K562 (cell line): Measurements from ENCODE around the gene SAP30L. TPM values are rescaled to one million over a fixed set of nuclear protein-coding genes. Genes with fewer than 3 reads are reported as not detected.

Experiments
- ATAC-seq: fragments of 200-7000 bp; cut with Tn5 transposase; 3 replicates; pipeline ENCODE4 v1.9.1; 2020; ENCODE audit warnings: moderate library complexity
- BruUV-seq: library from RNA; stranded (reverse); fragments of 400-500 nt; replicated peaks from 2 replicates; lab custom pipeline; 2021; lab: Mats Ljungman, UMichigan
- CTCF ChIA-PET: fragments of 300-600 bp; formaldehyde crosslinking; extraction: SDS; loops from one replicate; lab custom pipeline; 2021; ENCODE audit warnings: low intra/inter-chr PET ratio; lab: Yijun Ruan, JAX
- POLR2A ChIA-PET: fragments of 300-600, 350-650 bp; sonication (Branson Sonifier 250); formaldehyde crosslinking; extraction: SDS; loops from one replicate; lab custom pipeline; 2021; ENCODE audit warnings: antibody characterized with exemption, inconsistent platforms; lab: Yijun Ruan, JAX
- DNase-seq, 4 experiments: peaks; one replicate each; pipeline versions ENCODE4 v3.0.0 to v3.0.0-alpha.2; 2011 to 2018; ENCODE audit warnings: low spot score in 3 of 4, mixed read lengths in 3 of 4; ENCODE audit errors: extremely low read depth in 1 of 4
- FAIRE-seq: peaks from 2 replicates; lab custom pipeline; 2011; peaks lifted over from hg19 to GRCh38; lab: Jason Lieb, UNC
- H2AFZ ChIP-seq: 2 replicates; pipeline ENCODE4 v1.6.0; 2011; ENCODE audit warnings: low read depth, low read length, control low read depth, inconsistent platforms
- H3K27ac ChIP-seq: fragments of 200-600 bp; 3 replicates; pipeline ENCODE4 v1.8.0; 2011; ENCODE audit warnings: low read depth, mild to moderate bottlenecking, control low read depth, inconsistent platforms, low read length, moderate library complexity, mixed read lengths; ENCODE audit errors: extremely low read depth
- H3K27me3 ChIP-seq, 2 experiments: fragments of 300-600 bp in 1 of 2; 2 replicates in 1 of 2; 3 replicates in 1 of 2; pipeline versions ENCODE4 v1.6.0 to v1.8.0; 2011; ENCODE audit warnings: inconsistent platforms in 2 of 2, low read length in 2 of 2, mild to moderate bottlenecking in 1 of 2, mixed read lengths in 1 of 2, moderate library complexity in 1 of 2; ENCODE audit not compliant: control insufficient read depth in 2 of 2, insufficient read depth in 2 of 2
- H3K36me3 ChIP-seq: fragments of 300-600 bp; 3 replicates; pipeline ENCODE4 v1.8.0; 2011; ENCODE audit warnings: mild to moderate bottlenecking, low read length, inconsistent platforms; ENCODE audit not compliant: control insufficient read depth, insufficient read depth
- H3K4me1 ChIP-seq, 2 experiments: fragments of 200-600 bp in 1 of 2; replicated peaks in 1 of 2; 2 replicates in 1 of 2; 3 replicates in 1 of 2; pipeline versions ENCODE4 v1.5.1 to v1.8.0; 2011; ENCODE audit warnings: inconsistent platforms in 2 of 2, low read length in 2 of 2, mild to moderate bottlenecking in 1 of 2, mixed read lengths in 1 of 2, moderate library complexity in 1 of 2; ENCODE audit not compliant: control insufficient read depth in 2 of 2, insufficient read depth in 2 of 2
- H3K4me2 ChIP-seq: 2 replicates; pipeline ENCODE4 v1.6.1; 2011; ENCODE audit warnings: low read length, control low read depth, inconsistent platforms, mixed read lengths; ENCODE audit not compliant: insufficient read depth
- H3K4me3 ChIP-seq: fragments of 200-600 bp; sonication (generic), shearing (Covaris generic); 2 replicates; pipeline ENCODE4 v1.5.1; 2016; ENCODE audit warnings: control low read depth, inconsistent platforms
- H3K79me2 ChIP-seq: fragments of 200-600 bp; 3 replicates; pipeline ENCODE4 v1.8.0; 2011; ENCODE audit warnings: low read length, inconsistent platforms; ENCODE audit not compliant: control insufficient read depth, insufficient read depth
- H3K9ac ChIP-seq, 2 experiments: 2 replicates each; pipeline versions ENCODE4 v1.6.0 to v1.6.1; 2011; ENCODE audit warnings: low read depth in 2 of 2, low read length in 2 of 2, control low read depth in 1 of 2, inconsistent platforms in 1 of 2, mild to moderate bottlenecking in 1 of 2, mixed read lengths in 1 of 2; ENCODE audit not compliant: insufficient read depth in 1 of 2
- H3K9me1 ChIP-seq: one replicate; pipeline ENCODE4 v1.6.0; 2011; ENCODE audit warnings: inconsistent platforms, mild to moderate bottlenecking, low read length, moderate library complexity; ENCODE audit not compliant: control insufficient read depth, insufficient read depth
- H3K9me3 ChIP-seq: replicated peaks from 2 replicates; pipeline ENCODE4 v1.5.1; 2011; ENCODE audit warnings: low read depth, low read length, inconsistent platforms; ENCODE audit not compliant: control insufficient read depth, insufficient read depth
- H4K20me1 ChIP-seq: replicated peaks from 2 replicates; pipeline ENCODE4 v1.6.1; 2011; ENCODE audit warnings: low read length, inconsistent platforms, mixed read lengths; ENCODE audit not compliant: control insufficient read depth, insufficient read depth
- E2F5 ChIP-seq: sonication (generic); formaldehyde crosslinking; IDR thresholded peaks from 2 replicates; pipeline ENCODE4 v1.8.0; 2022; ENCODE audit warnings: mild to moderate bottlenecking, missing genetic modification reagents
- GABPB2 ChIP-seq: fragments of 250-450 bp; sonication (Bioruptor Pico); conservative IDR thresholded peaks from 2 replicates; pipeline ENCODE4 v1.5.1; 2021; ENCODE audit warnings: mild to moderate bottlenecking
- NKRF ChIP-seq: fragments of 450-650 bp; IDR thresholded peaks from 2 replicates; pipeline ENCODE4 v1.6.1; 2016; ENCODE audit warnings: borderline replicate concordance
- PHF8 ChIP-seq: fragments of 200-600 bp; sonication (generic); IDR thresholded peaks from 2 replicates; pipeline ENCODE4 v1.6.1; 2012; ENCODE audit warnings: mixed run types, mild to moderate bottlenecking, inconsistent platforms, low read length, moderate library complexity, borderline replicate concordance
- PREB ChIP-seq: sonication (generic); formaldehyde crosslinking; IDR thresholded peaks from 2 replicates; pipeline ENCODE4 v1.8.1; 2023; ENCODE audit warnings: mild to moderate bottlenecking, missing genetic modification reagents
- SAP30 ChIP-seq: fragments of 200-600 bp; sonication (generic); IDR thresholded peaks from 2 replicates; pipeline ENCODE4 v1.6.1; 2012; ENCODE audit warnings: borderline replicate concordance, low read depth, mild to moderate bottlenecking, moderate library complexity, low read length, control low read depth, inconsistent platforms; ENCODE audit not compliant: insufficient read depth, poor library complexity, severe bottlenecking
- SMAD1 ChIP-seq: fragments of 150-350 bp; IDR thresholded peaks from 2 replicates; pipeline ENCODE4 v1.6.1; 2014; ENCODE audit warnings: low read length, low read depth; ENCODE audit not compliant: partially characterized antibody
- SNIP1 ChIP-seq: fragments of 450-650 bp; IDR thresholded peaks from 2 replicates; pipeline ENCODE4 v1.7.1; 2017; ENCODE audit warnings: low read depth, mild to moderate bottlenecking
- WGBS: fragments of 100-300 bp; shearing (Covaris generic); methylation state at CpG from one replicate; pipeline ENCODE4 v1.1.6; 2016; ENCODE audit warnings: low coverage, mixed read lengths; ENCODE audit not compliant: insufficient coverage; ENCODE audit errors: missing lambda C conversion rate; 5-methylcytosine and 5-hydroxymethylcytosine counted together
- in situ Hi-C: fragments of 300-500 bp; cut with MboI; formaldehyde crosslinking; loops from 4 replicates; pipeline ENCODE4 v1.15.0; 2018; ENCODE audit warnings: inconsistent platforms, mixed read lengths
- intact Hi-C: fragments of 100-400 bp; cut with micrococcal nuclease; formaldehyde crosslinking; loops from 2 replicates; pipeline ENCODE4 v1.14.2; 2022
- polyA plus RNA-seq, 8 experiments: library from polyadenylated mRNA; depleted of rRNA in 4 of 8; stranded (reverse) in 5 of 8; unstranded in 3 of 8; fragments of >200 nt; fragmentation: Nextera tagmentation in 2 of 8; fragmentation: Illumina TruSeq in 1 of 8; extraction: Ambion mirVana in 2 of 8; extraction: Trizol in 1 of 8; gene quantifications; 2 replicates each; pipeline versions ENCODE4 v1.2.1 to v1.2.3, GENCODE V29; 2011 to 2014; ENCODE audit warnings: inconsistent platforms in 1 of 8, missing spikeins in 1 of 8
- total RNA-seq, 7 experiments: library from RNA; depleted of rRNA in 6 of 7; stranded (reverse); fragments of >200 nt in 6 of 7; fragmentation: Illumina TruSeq in 2 of 7; extraction: Trizol in 2 of 7; gene quantifications; 2 replicates each; pipeline versions ENCODE4 v1.2.1 to v1.2.3, GENCODE V29; 2011 to 2021; ENCODE audit warnings: low replicate concordance in 1 of 7

SAP30L gene
- total and polyA plus RNA-seq, 9 of the 15 experiments (the other 6 are each of a cell fraction or from before 2014, with no cell fraction given), result 5.1 to 33.6 (median 28.1) TPM

GRCh38 chr5:154437281-154437965 lies 8.4 kb upstream of the SAP30L start:
- Histone ChIP-seq H3K9me3 (no peaks in the 10 kb centered on the region), H3K4me3 (no peak overlapping the region), H3K9me1 (no peaks in the 10 kb centered on the region), H4K20me1 (no peaks in the 10 kb centered on the region), H3K36me3 (peaks cover 61% of the 10 kb centered on the region), H3K79me2 (no peaks in the 10 kb centered on the region), H3K4me1 (no peaks in the 10 kb centered on the region), H2AFZ (no peak overlapping the region), H3K9ac (no peak overlapping the region), H3K4me2 (no peak overlapping the region), H3K27ac (no peak overlapping the region), H3K27me3 (no peaks in the 10 kb centered on the region)
- CTCF ChIA-PET, result interaction anchor here (0.6 kb wide), 1 partner anchor 9 kb away, joined by 4 read pairs; no protein-coding TSS in a partner anchor
- FAIRE-seq, result no peak
- TF ChIP-seq NKRF (no peak), SNIP1 (no peak), PHF8 (no peak), E2F5 (CRISPR knock-in tag) (no peak), GABPB2 (CRISPR knock-in tag) (no peak), SAP30 (no peak), PREB (CRISPR knock-in tag) (no peak), SMAD1 (no peak)
- in situ Hi-C loops, result no loop called here
- intact Hi-C loops, result no loop called here
- POLR2A ChIA-PET, result no interaction called here
- ATAC-seq, result no peak
- WGBS, result 91% methylated on average over 5 of the region's 5 CpGs
- no TSS peak for BruUV-seq
- DNase-seq, result no peak
